Karpas-422 (cell line): ENCODE measurements around the gene CELF2. TPM values are rescaled to one million over a fixed set of nuclear protein-coding genes. Genes with fewer than 3 reads are reported as not detected.
"Not testable (repeated sequence)": the region's sequence is repeated elsewhere in the genome, so short reads cannot be mapped to it uniquely, and the experiment has no call there.

Source experiments
- DNase-seq: peaks from one replicate; pipeline ENCODE4 v3.0.0-alpha.2; 2015
- H2AFZ ChIP-seq: fragments of 200-600 bp; sonication (generic); 2 replicates; pipeline ENCODE4 v1.6.1; 2014; ENCODE audit warnings: antibody characterized with exemption, low read length, mixed read lengths
- H3K27ac ChIP-seq: fragments of 200-600 bp; sonication (generic); 2 replicates; pipeline ENCODE4 v1.5.1; 2014; ENCODE audit warnings: mild to moderate bottlenecking, low read length, moderate library complexity
- H3K27me3 ChIP-seq: fragments of 200-600 bp; sonication (generic); 2 replicates; pipeline ENCODE4 v1.6.1; 2014; ENCODE audit warnings: low read length, mixed read lengths
- H3K36me3 ChIP-seq: fragments of 200-600 bp; sonication (generic); 2 replicates; pipeline ENCODE4 v1.6.1; 2014; ENCODE audit warnings: low read length, mixed read lengths; ENCODE audit not compliant: insufficient read depth
- H3K4me1 ChIP-seq: fragments of 200-600 bp; sonication (generic); 2 replicates; pipeline ENCODE4 v1.6.1; 2014; ENCODE audit warnings: mild to moderate bottlenecking, low read length, mixed read lengths
- H3K4me2 ChIP-seq: fragments of 200-600 bp; sonication (generic); 2 replicates; pipeline ENCODE4 v1.6.1; 2014; ENCODE audit warnings: low read length, low read depth, mild to moderate bottlenecking; ENCODE audit not compliant: poor library complexity, severe bottlenecking
- H3K4me3 ChIP-seq: fragments of 200-600 bp; sonication (generic); 2 replicates; pipeline ENCODE4 v1.5.1; 2014; ENCODE audit warnings: mild to moderate bottlenecking, antibody characterized with exemption, low read length, mixed read lengths
- H3K79me2 ChIP-seq: fragments of 200-600 bp; sonication (generic); 2 replicates; pipeline ENCODE4 v1.6.1; 2014; ENCODE audit warnings: mild to moderate bottlenecking, low read length, mixed read lengths
- H3K9ac ChIP-seq: fragments of 200-600 bp; sonication (generic); 2 replicates; pipeline ENCODE4 v1.6.0; 2014; ENCODE audit warnings: low read length
- H3K9me2 ChIP-seq: fragments of 200-600 bp; sonication (generic), shearing (Covaris generic); replicated peaks from 2 replicates; pipeline ENCODE4 v1.6.0; 2014; ENCODE audit warnings: mild to moderate bottlenecking, low read length, moderate library complexity; ENCODE audit not compliant: insufficient read depth
- H3K9me3 ChIP-seq: fragments of 300-700, 200-600 bp; sonication (generic); 2 replicates; pipeline ENCODE4 v1.6.1; 2014; ENCODE audit warnings: low read length, mixed read lengths
- H4K20me1 ChIP-seq: fragments of 200-600 bp; sonication (generic); 2 replicates; pipeline ENCODE4 v1.6.1; 2014; ENCODE audit warnings: mild to moderate bottlenecking, antibody characterized with exemption, low read length, low read depth; ENCODE audit not compliant: insufficient read depth
- total RNA-seq: library from RNA; depleted of rRNA; stranded (reverse); fragments of >200 nt; shearing (Covaris generic); gene quantifications from 2 replicates; pipeline ENCODE4 v1.2.3, GENCODE V29; 2014; ENCODE audit warnings: low replicate concordance

CELF2 gene
- total RNA-seq, 1 experiment from 2014 or later, result 2.3 TPM

DNA sequence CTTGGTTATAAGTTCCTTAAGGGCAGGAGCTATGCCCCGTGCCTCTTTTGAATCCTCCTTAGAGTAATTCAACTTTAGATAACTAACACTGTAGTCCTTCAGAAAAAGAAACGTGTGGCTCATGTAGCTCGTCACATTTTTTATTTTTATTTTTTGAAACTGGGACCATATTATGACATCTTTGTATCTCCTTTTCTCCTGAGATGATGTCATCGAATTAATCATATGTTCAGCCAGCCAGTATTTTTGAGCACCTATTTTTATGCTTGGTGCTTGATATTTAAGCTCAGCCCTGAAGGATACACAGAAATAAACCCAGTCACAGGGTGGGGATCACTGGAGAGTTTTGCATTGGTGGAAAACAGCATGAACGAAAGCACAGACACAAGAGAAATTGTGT lies 22.6 kb upstream of the CELF2 start:
- no peaks in the 10 kb centered on the region for H4K20me1 ChIP-seq
- no peak overlapping the region for H2AFZ ChIP-seq
- H3K4me1 ChIP-seq, result no peaks in the 10 kb centered on the region

DNA sequence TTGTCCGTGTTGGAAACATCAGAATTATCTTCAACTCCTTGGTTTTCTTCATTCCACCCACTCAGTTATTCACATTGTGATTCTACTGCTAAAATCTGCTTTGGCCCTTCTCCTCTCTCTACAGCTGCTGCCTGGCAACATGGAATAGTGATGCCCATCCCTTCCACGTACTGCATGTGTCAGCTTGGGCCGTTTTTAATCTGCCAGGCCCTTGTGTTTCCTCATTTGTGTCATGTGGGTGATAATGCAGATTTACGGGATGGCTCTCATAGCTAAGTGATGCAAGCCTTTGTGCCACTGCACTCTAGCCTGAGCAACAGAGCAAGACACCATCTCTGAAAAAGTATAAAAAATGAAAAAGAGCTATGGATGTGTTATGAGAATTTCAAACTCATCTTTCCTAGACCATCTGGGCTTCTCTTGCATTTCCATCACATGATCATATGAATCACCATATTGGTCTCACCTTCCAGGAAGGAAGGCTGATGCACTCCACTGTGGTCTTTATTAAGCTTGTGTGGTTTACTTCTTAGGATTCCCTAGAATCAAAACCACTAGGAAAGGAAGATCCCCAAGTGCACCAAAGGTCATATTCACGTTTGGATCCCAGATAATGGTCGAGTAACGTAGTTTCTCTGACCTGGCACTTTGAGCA lies 20.6 kb upstream of the CELF2 start:
- H3K79me2 ChIP-seq, result no peaks in the 10 kb centered on the region
- DNase-seq, result no peak
- no peaks in the 10 kb centered on the region for H3K27me3 ChIP-seq
- H2AFZ ChIP-seq, result no peak overlapping the region
- H3K9me3 ChIP-seq, result no peaks in the 10 kb centered on the region
- H3K4me2 ChIP-seq, result no peak overlapping the region
- no peak overlapping the region for H3K4me3 ChIP-seq
- H3K36me3 ChIP-seq, result no peaks in the 10 kb centered on the region
- no peak overlapping the region for H3K27ac ChIP-seq
- no peaks in the 10 kb centered on the region for H4K20me1 ChIP-seq
- H3K4me1 ChIP-seq, result no peaks in the 10 kb centered on the region
- no peak overlapping the region for H3K9ac ChIP-seq
- H3K9me2 ChIP-seq, result no peaks in the 10 kb centered on the region

More for the DNA sequence above, 22.6 kb upstream of the CELF2 start:
- no peaks in the 10 kb centered on the region for H3K9me3 ChIP-seq
- no peak overlapping the region for H3K27ac ChIP-seq
- H3K27me3 ChIP-seq, result no peaks in the 10 kb centered on the region
- no peaks in the 10 kb centered on the region for H3K9me2 ChIP-seq
- no peak overlapping the region for H3K9ac ChIP-seq
- DNase-seq, result no peak
- H3K79me2 ChIP-seq, result no peaks in the 10 kb centered on the region
- H3K4me2 ChIP-seq, result no peak overlapping the region
- no peaks in the 10 kb centered on the region for H3K36me3 ChIP-seq
- no peak overlapping the region for H3K4me3 ChIP-seq

DNA sequence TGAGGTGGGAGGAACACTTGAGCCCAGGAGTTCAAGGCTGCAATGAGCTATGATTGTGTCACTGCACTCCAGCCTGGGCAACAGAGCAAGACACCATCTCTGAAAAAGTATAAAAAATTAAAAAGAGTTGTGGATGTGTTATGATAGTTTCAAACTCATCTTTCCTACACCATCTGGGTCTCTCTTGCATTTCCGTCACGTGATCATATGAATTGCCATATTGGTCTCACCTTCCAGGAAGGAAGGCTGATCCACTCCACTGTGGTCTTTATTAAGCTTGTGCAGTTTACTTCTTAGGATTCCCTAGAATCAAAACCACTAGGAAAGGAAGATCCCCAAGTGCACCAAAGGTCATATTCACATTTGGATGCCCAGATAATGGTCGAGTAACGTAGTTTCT lies 18.2 kb upstream of the CELF2 start:
- H3K36me3 ChIP-seq, H3K79me2 ChIP-seq, H3K9ac ChIP-seq, H3K4me3 ChIP-seq, H3K27me3 ChIP-seq, H4K20me1 ChIP-seq, H3K9me2 ChIP-seq, H2AFZ ChIP-seq, H3K4me1 ChIP-seq, H3K4me2 ChIP-seq, H3K27ac ChIP-seq, H3K9me3 ChIP-seq, DNase-seq: not testable (repeated sequence)

- Histone ChIP-seq H3K9me3 (no peaks in the 10 kb centered on the region), H3K27me3 (no peaks in the 10 kb centered on the region), H3K4me2 (no peak overlapping the region), H4K20me1 (no peaks in the 10 kb centered on the region), H3K9ac (no peak overlapping the region), H3K9me2 (no peaks in the 10 kb centered on the region), H3K4me3 (no peak overlapping the region), H3K36me3 (no peaks in the 10 kb centered on the region), H3K79me2 (no peaks in the 10 kb centered on the region), H3K4me1 (no peaks in the 10 kb centered on the region), H2AFZ (no peak overlapping the region), H3K27ac (no peak overlapping the region)
- no peak for DNase-seq
These were observed 15.2 kb upstream of the CELF2 start for GRCh38 chr10:11002485-11002884.

DNA sequence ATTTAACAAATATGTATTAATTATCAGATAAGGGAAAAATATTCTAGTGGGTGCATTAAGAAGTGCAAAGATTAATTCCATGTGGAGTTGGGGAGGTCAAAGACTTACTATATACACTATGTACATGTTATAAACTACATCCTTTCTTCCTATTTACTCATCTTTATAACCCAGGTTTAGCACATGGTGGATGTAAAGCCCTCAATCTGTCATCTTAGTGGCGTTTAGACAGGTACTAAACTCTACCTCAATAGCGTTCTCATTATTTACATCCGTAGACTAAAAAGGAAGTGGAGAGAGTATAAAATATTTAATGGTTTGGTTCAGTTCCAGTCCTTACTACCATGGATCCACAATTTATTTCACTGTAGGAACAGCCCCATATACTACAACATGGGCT lies 14.8 kb upstream of the CELF2 start:
- no peak for DNase-seq

GRCh38 chr10:11003679-11004078 lies 14.0 kb upstream of the CELF2 start:
- Histone ChIP-seq H3K9ac (no peak overlapping the region), H2AFZ (no peak overlapping the region), H4K20me1 (no peaks in the 10 kb centered on the region), H3K4me3 (no peak overlapping the region), H3K27me3 (no peaks in the 10 kb centered on the region), H3K4me1 (no peaks in the 10 kb centered on the region), H3K36me3 (no peaks in the 10 kb centered on the region), H3K9me2 (no peaks in the 10 kb centered on the region), H3K79me2 (no peaks in the 10 kb centered on the region), H3K27ac (no peak overlapping the region), H3K4me2 (no peak overlapping the region), H3K9me3 (no peaks in the 10 kb centered on the region)
- no peak for DNase-seq

More for the DNA sequence above, 14.8 kb upstream of the CELF2 start:
- H3K9me2 ChIP-seq, result no peaks in the 10 kb centered on the region
- no peaks in the 10 kb centered on the region for H3K79me2 ChIP-seq
- no peaks in the 10 kb centered on the region for H3K9me3 ChIP-seq
- no peaks in the 10 kb centered on the region for H3K27me3 ChIP-seq
- H3K9ac ChIP-seq, result no peak overlapping the region
- no peak overlapping the region for H3K4me3 ChIP-seq
- H3K4me1 ChIP-seq, result no peaks in the 10 kb centered on the region
- H3K4me2 ChIP-seq, result no peak overlapping the region
- H4K20me1 ChIP-seq, result no peaks in the 10 kb centered on the region
- H3K27ac ChIP-seq, result no peak overlapping the region
- no peaks in the 10 kb centered on the region for H3K36me3 ChIP-seq
- no peak overlapping the region for H2AFZ ChIP-seq

- no peaks in the 10 kb centered on the region for H3K9me3 ChIP-seq
- H3K27me3 ChIP-seq, result no peaks in the 10 kb centered on the region
- H3K4me3 ChIP-seq, result no peak overlapping the region
- H2AFZ ChIP-seq, result no peak overlapping the region
- no peaks in the 10 kb centered on the region for H4K20me1 ChIP-seq
- no peaks in the 10 kb centered on the region for H3K9me2 ChIP-seq
- H3K4me2 ChIP-seq, result no peak overlapping the region
- H3K79me2 ChIP-seq, result no peaks in the 10 kb centered on the region
- H3K36me3 ChIP-seq, result no peaks in the 10 kb centered on the region
- no peaks in the 10 kb centered on the region for H3K4me1 ChIP-seq
- no peak overlapping the region for H3K27ac ChIP-seq
- no peak for DNase-seq
- no peak overlapping the region for H3K9ac ChIP-seq
These were observed 13.3 kb upstream of the CELF2 start for GRCh38 chr10:11004144-11005077.

DNA sequence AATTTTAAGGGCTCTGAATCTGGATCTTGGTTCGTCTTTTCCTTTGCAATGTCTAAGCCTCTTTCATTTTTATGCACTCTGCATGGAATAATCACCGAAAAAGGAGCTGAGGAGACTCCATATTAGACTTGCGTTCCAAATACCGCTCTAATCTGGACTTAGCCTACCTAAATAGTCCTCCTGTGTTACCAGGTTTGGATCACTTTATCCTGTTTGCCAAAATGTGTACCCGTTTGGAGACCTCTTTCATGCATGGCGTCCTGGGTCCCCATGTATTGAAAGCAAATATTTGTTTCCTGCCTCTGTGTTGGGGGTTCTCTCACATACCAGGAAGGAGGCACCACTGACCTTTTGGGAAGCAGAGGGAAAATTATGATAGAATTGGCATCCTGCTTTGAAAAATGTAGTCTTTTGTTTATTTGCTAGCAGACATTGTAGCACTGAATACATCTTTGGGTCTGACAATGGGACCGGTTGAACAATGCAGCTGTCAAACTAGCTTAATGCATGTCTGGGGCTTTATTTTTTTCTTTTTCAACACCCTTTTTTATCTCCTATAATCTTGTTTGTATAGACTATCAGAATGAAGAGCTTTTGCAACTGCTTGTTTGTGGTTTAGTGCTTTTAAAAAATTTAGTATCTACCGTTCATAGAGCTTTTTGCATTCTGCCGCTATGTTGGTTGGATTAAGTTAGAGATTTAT lies 11.8 kb upstream of the CELF2 start:
- Histone ChIP-seq H3K9ac (no peak overlapping the region), H3K27me3 (no peaks in the 10 kb centered on the region), H3K9me2 (no peaks in the 10 kb centered on the region), H4K20me1 (no peaks in the 10 kb centered on the region), H3K36me3 (no peaks in the 10 kb centered on the region), H3K27ac (no peak overlapping the region), H3K9me3 (no peaks in the 10 kb centered on the region), H3K79me2 (no peaks in the 10 kb centered on the region), H2AFZ (no peak overlapping the region), H3K4me3 (no peak overlapping the region), H3K4me2 (no peak overlapping the region), H3K4me1 (no peaks in the 10 kb centered on the region)
- DNase-seq, result no peak
